Fibroblast of lung (primary cell): ENCODE data around the gene SMAD3.

Experiments used
- CTCF ChIP-seq, 2 donors: IDR thresholded peaks in 1 of 2; conservative IDR thresholded peaks in 1 of 2; 1 replicate in 1 of 2; 2 replicates in 1 of 2; pipeline ENCODE4 v1.5.1; 2011 to 2012; ENCODE audit warnings: low read length in 2 of 2, control low read depth in 1 of 2, inconsistent platforms in 1 of 2, low read depth in 1 of 2, mild to moderate bottlenecking in 1 of 2
- EZH2 ChIP-seq: IDR thresholded peaks from 2 replicates; pipeline ENCODE4 v1.5.1; 2012; ENCODE audit warnings: low read length, control low read depth, mild to moderate bottlenecking; ENCODE audit errors: missing control alignments

DNA sequence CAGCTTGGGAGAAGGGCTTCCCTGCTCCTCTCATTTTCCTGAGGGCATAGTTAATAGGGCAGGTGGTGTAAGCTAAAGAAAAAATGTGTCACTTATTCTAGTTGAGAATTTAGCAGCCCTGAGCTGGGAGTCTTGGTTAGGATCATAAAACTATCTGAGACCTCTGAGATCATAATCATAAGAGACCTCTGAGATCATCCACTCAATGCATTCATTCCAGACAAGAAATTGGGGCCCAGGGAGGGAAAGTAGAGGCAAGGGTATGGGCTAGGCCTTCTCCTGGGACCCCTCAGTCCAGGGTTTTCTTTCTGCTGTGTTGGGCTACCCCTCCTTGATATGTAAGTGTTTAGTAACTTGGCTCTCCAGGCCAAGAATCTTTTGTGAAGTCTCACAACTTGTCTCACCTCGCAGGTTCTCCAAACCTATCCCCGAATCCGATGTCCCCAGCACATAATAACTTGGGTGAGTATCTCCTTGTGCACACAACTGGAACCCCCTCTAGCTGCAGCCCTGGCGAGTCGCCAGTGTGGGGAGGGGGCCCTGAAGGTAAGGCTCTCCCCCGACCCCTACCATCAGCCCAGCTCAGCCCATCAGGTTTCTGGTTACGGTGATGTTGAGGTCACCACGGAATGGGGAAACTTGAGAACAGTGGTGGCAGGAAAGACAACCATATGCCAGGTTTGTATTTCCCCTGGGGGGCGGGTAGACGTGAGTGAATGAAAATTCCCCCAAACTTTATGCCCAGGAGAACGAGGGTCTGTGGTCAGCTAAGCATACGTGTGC lies 104.9 kb downstream of the SMAD3 start:
- TF ChIP-seq CTCF (conservative IDR thresholded peaks at IDR 0.05 in 1 of 2, IDR thresholded peaks at IDR 0.05 in 1 of 2; ENCODE audit: low read depth in 1 of 2, low read length in 2 of 2) (no peak), EZH2 (no peak)
